GM13977 (cell line): ENCODE results near the gene ELANE.
"Not testable (repeated sequence)": the region's sequence is repeated elsewhere in the genome, so short reads cannot be mapped to it uniquely, and the experiment has no call there.

ENCODE experiments used
- DNase-seq: peaks from one replicate; pipeline ENCODE4 v3.0.0; 2012; ENCODE audit warnings: low spot score
- in situ Hi-C: fragments of 300-500 bp; cut with MboI; formaldehyde crosslinking; loops from one replicate; pipeline ENCODE4 v1.12.0; 2022; ENCODE audit warnings: low sequenced_read_pairs, low pct_unique_long_range_greater_than_20kb, mixed read lengths, inconsistent platforms; ENCODE audit not compliant: unreplicated experiment
- TF ChIP-seq, protein P1 (sequence below): IDR thresholded peaks from 2 replicates; pipeline ENCODE4 v1.5.1; 2012; ENCODE audit warnings: mild to moderate bottlenecking, control low read depth; ENCODE audit not compliant: insufficient read depth; ENCODE audit errors: extremely low read depth, missing control alignments

Gene ELANE

GRCh38 chr19:834216-834615 is 17.9 kb upstream of the ELANE start:
- in situ Hi-C loops = no loop called here
- no peak for DNase-seq
- TF ChIP-seq, protein P1, sequence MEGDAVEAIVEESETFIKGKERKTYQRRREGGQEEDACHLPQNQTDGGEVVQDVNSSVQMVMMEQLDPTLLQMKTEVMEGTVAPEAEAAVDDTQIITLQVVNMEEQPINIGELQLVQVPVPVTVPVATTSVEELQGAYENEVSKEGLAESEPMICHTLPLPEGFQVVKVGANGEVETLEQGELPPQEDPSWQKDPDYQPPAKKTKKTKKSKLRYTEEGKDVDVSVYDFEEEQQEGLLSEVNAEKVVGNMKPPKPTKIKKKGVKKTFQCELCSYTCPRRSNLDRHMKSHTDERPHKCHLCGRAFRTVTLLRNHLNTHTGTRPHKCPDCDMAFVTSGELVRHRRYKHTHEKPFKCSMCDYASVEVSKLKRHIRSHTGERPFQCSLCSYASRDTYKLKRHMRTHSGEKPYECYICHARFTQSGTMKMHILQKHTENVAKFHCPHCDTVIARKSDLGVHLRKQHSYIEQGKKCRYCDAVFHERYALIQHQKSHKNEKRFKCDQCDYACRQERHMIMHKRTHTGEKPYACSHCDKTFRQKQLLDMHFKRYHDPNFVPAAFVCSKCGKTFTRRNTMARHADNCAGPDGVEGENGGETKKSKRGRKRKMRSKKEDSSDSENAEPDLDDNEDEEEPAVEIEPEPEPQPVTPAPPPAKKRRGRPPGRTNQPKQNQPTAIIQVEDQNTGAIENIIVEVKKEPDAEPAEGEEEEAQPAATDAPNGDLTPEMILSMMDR = no peak

GRCh38 chr19:835210-835810 is 16.8 kb upstream of the ELANE start:
- in situ Hi-C loops = no loop called here
- no peak for DNase-seq
- TF ChIP-seq, protein P1 = no peak

GRCh38 chr19:840519-841206 is 11.4 kb upstream of the ELANE start, which contains the start of gene PRTN3:
Gene PRTN3 (plus strand): TSS chr19:840999. CDS start chr19:841009, 10 bp downstream.
- in situ Hi-C loops = no loop called here
- TF ChIP-seq, protein P1 = no peak
- DNase-seq = no peak

- not testable (repeated sequence) for DNase-seq
Measured at GRCh38 chr19:842802-843179, 9.3 kb upstream of the ELANE start.

GRCh38 chr19:843180-843835 is 8.8 kb upstream of the ELANE start:
- in situ Hi-C loops = no loop called here
- no peak for DNase-seq
- TF ChIP-seq, protein P1 = no peak

More at GRCh38 chr19:842802-843179, 9.3 kb upstream of the ELANE start:
- in situ Hi-C loops = not testable (repeated sequence)

DNA sequence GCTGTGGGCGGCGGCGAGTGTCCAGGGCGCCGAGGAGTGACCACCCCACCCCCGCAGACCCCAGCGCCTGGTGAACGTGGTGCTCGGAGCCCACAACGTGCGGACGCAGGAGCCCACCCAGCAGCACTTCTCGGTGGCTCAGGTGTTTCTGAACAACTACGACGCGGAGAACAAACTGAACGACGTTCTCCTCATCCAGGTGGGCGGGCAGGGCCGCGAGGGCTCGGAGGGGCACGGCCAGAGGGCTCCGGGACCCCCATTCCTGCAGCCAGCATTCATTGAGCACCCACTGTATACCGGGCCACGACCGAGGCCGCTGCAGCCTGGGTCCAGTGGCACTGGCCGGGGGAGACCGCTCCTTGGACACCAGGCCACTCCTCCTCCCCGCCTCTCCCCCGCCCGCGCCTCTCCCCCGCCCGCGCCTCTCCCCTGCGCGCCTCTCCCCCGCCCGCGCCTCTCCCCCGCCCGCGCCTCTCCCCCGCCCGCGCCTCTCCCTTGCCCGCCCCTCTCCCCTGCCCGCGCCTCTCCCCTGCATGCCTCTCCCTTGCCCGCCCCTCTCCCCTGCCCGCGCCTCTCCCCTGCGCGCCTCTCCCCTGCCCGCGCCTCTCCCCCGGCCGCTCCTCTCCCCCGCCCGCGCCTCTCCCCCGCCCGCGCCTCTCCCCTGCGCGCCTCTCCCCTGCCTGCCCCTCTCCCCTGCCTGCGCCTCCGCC is 8.1 kb upstream of the ELANE start:
- DNase-seq = no peak
- in situ Hi-C loops = no loop called here

More for the DNA sequence above, 8.1 kb upstream of the ELANE start:
- TF ChIP-seq, protein P1 = no peak
